Panc1 (cell line): Measurements from ENCODE around the gene SOX12. TPM values are rescaled to one million over a fixed set of nuclear protein-coding genes. Genes with fewer than 3 reads are reported as not detected.

Source experiments
- ATAC-seq: fragments of 200-7000 bp; cut with Tn5 transposase; 2 replicates; pipeline ENCODE4 v1.9.1; 2020; ENCODE audit warnings: mild to moderate bottlenecking, moderate library complexity
- Bru-seq: library from RNA; stranded (reverse); fragments of 400-500 nt; gene quantifications from one replicate; lab custom pipeline; 2021; lab: Mats Ljungman, UMichigan
- BruChase-seq, 2 experiments: library from RNA; stranded (reverse); fragments of 400-500 nt; gene quantifications; one replicate each; lab custom pipeline; 2021; lab: Mats Ljungman, UMichigan
- BruUV-seq: library from RNA; stranded (reverse); fragments of 400-500 nt; replicated peaks from 2 replicates; lab custom pipeline; 2021; lab: Mats Ljungman, UMichigan
- CTCF ChIA-PET: fragments of 300-600 bp; sonication (Branson Sonifier 250); formaldehyde crosslinking; loops from one replicate; lab custom pipeline; 2022; ENCODE audit warnings: antibody characterized with exemption; lab: Charles Lee
- POLR2A ChIA-PET: fragments of 300-600 bp; sonication (Branson Sonifier 250); formaldehyde crosslinking; loops from one replicate; lab custom pipeline; 2022; ENCODE audit warnings: antibody characterized with exemption; lab: Charles Lee
- DNase-seq: peaks from one replicate; pipeline ENCODE4 v3.0.0-alpha.2; 2010; ENCODE audit warnings: low read depth, low spot score
- H3K27ac ChIP-seq: 2 replicates; pipeline ENCODE4 v1.5.1; 2011; ENCODE audit warnings: mild to moderate bottlenecking, low read length, inconsistent platforms
- H3K27me3 ChIP-seq: fragments of 200-500 bp; sonication (Bioruptor generic); 2 replicates; pipeline ENCODE4 v1.6.0; 2014; ENCODE audit warnings: low read length, inconsistent platforms; ENCODE audit not compliant: control insufficient read depth, insufficient read depth
- H3K36me3 ChIP-seq: fragments of 200-500 bp; sonication (Bioruptor generic); 2 replicates; pipeline ENCODE4 v1.5.1; 2014; ENCODE audit warnings: inconsistent platforms, mild to moderate bottlenecking, low read length, moderate library complexity; ENCODE audit not compliant: control insufficient read depth, insufficient read depth
- H3K4me1 ChIP-seq: 2 replicates; pipeline ENCODE4 v1.5.1; 2011; ENCODE audit warnings: inconsistent platforms, mild to moderate bottlenecking, low read length, moderate library complexity; ENCODE audit not compliant: control insufficient read depth, insufficient read depth
- H3K4me3 ChIP-seq, 2 experiments: 2 replicates each; pipeline ENCODE4 v1.5.1; 2011 to 2012; ENCODE audit warnings: low read depth in 2 of 2, low read length in 2 of 2, mild to moderate bottlenecking in 2 of 2, inconsistent platforms in 1 of 2, moderate library complexity in 1 of 2
- H3K9me3 ChIP-seq: fragments of 200-500 bp; sonication (Bioruptor generic); 2 replicates; pipeline ENCODE4 v1.5.1; 2014; ENCODE audit warnings: low read depth, mild to moderate bottlenecking, inconsistent platforms, low read length, moderate library complexity; ENCODE audit not compliant: control insufficient read depth, insufficient read depth
- POLR2AphosphoS5 ChIP-seq: IDR thresholded peaks from 2 replicates; pipeline ENCODE4 v1.6.1; 2012; ENCODE audit warnings: mild to moderate bottlenecking, low read depth, low read length, moderate library complexity
- SIN3A ChIP-seq: IDR thresholded peaks from 2 replicates; pipeline ENCODE4 v1.6.1; 2012; ENCODE audit warnings: low read depth, mild to moderate bottlenecking, low read length, moderate library complexity, borderline replicate concordance; ENCODE audit not compliant: insufficient read depth
- TCF7L2 ChIP-seq: IDR thresholded peaks from 2 replicates; pipeline ENCODE4 v1.6.1; 2011; ENCODE audit warnings: mild to moderate bottlenecking, low read depth, low read length, inconsistent platforms
- in situ Hi-C: cut with HindIII; loops from 2 replicates; pipeline ENCODE4 v1.10.0; 2016; ENCODE audit warnings: low sequenced_read_pairs, low pct_unique_long_range_greater_than_20kb
- intact Hi-C: fragments of 100-400 bp; cut with micrococcal nuclease; formaldehyde crosslinking; loops from one replicate; pipeline ENCODE4 v1.10.0; 2022; ENCODE audit not compliant: unreplicated experiment
- long read RNA-seq: library from polyadenylated mRNA; unstranded; transcript quantifications from one replicate; pipeline ENCODE4 v2.0.0, GENCODE V29; 2021; ENCODE audit not compliant: unreplicated experiment
- polyA plus RNA-seq: library from polyadenylated mRNA; unstranded; fragments of >200 nt; gene quantifications from one replicate; pipeline ENCODE4 v1.2.1, GENCODE V29; 2012; ENCODE audit warnings: missing spikeins; ENCODE audit not compliant: insufficient read length
- total RNA-seq: library from RNA; stranded (reverse); gene quantifications from one replicate; pipeline ENCODE4 v1.2.1, GENCODE V29; 2021; ENCODE audit not compliant: unreplicated experiment
- TF ChIP-seq, protein P1 (sequence below), 2 experiments: IDR thresholded peaks; 2 replicates each; pipeline ENCODE4 v1.6.1; 2011 to 2012; ENCODE audit warnings: low read depth in 2 of 2, control low read depth in 1 of 2, low read length in 1 of 2, mild to moderate bottlenecking in 1 of 2, moderate library complexity in 1 of 2; ENCODE audit not compliant: insufficient read depth in 1 of 2
- TF ChIP-seq, protein P2 (sequence below): fragments of 450-650 bp; IDR thresholded peaks from 2 replicates; pipeline ENCODE4 v1.5.1; 2017; ENCODE audit warnings: mild to moderate bottlenecking

Gene SOX12
- total RNA-seq (48.6 TPM), Bru-seq, nascent RNA (percentile 75 among the genes with signal in this experiment), BruChase-seq, experiment 1, labeled RNA remaining after a 2-hour chase (percentile 91 among the genes with signal in this experiment), BruChase-seq, experiment 2, labeled RNA remaining after a 6-hour chase (percentile 91 among the genes with signal in this experiment)
- polyA plus RNA-seq: 52.3 TPM
- long read RNA-seq, full-length matches to known transcripts: 26 of 26 reads
- long read RNA-seq, partial matches to known transcripts: 0 of 26 reads
- long read RNA-seq, other reads (novel, unspliced or antisense): 0 of 26 reads

DNA sequence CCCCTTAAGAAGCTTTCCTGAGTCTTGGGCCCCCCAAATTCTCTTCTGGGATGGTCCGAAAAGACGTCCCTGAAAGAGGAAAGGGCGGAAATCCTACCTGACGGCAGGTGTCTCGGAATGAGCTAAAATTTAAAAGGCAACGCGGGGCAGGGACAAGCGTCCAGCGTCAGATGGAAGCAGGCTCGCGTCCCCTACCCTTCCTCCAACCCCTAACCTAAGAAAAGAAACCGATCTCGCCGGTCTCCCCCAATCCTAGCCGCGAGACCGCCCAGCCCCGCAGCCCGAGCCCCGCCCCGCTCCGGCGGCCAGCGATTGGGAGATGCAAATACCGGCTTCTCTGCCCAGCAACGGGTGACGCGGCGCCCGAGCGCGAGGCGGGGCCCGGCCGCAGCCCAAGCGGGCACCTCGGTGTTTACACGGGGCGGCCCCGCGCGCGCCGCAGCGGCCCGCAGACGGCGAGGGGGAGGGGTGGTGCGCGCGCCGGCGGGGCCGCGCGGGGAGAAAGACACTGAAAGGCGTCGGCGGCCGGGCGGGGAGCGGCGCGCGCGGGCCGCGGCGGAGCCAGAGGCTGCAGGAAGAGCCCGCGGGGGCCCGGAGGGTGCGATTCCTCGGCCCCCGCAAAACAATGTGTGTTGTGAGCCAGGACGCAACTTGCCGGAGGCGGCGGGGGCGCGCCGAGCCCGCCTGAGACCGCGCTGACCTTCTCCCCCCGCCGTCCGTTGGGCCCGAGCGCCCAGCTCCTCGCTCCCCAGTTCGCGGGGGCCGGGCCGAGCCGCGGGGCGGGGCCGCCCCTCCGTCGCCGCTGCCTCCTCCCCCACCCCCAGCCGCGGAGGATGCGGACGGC is at the start of gene SOX12:
Gene SOX12 (plus strand): TSS at position 508 of the 844 bp plus-strand sequence. CDS start 373 bp downstream, outside the sequence.
- Histone ChIP-seq H3K36me3 (no peaks in the 10 kb centered on the region; the same call in 1 of the 2 replicates), H3K4me3 (peak within 1 kb of the TSS; percentile 74 to 97), H3K27ac (peak within 1 kb of the TSS; percentile 97), H3K4me1 (peaks cover 25% of the 10 kb centered on the region), H3K9me3 (no peaks in the 10 kb centered on the region), H3K27me3 (no peaks in the 10 kb centered on the region)
- CTCF ChIA-PET: interaction anchor here (0.6 kb wide), 1 partner anchor 55 kb away, joined by 3 read pairs; the partner anchor contains the start of gene TRIB3
- POLR2A ChIA-PET: interaction anchor here (0.6 kb wide), 1 partner anchor 13 kb away, joined by 3 read pairs; no protein-coding TSS in a partner anchor
- peak; percentile 55; the same call in 1 of the 2 replicates for TF ChIP-seq POLR2AphosphoS5
- peak; percentile 56; the same call in 1 of the 2 replicates for TF ChIP-seq SIN3A
- TF ChIP-seq TCF7L2: no peak; the same call in 1 of the 2 replicates
- peak; percentile 79 for ATAC-seq
- intact Hi-C loops: no loop called here
- in situ Hi-C loops: no loop called here
- BruUV-seq: no TSS peak
- no peak for DNase-seq

DNA sequence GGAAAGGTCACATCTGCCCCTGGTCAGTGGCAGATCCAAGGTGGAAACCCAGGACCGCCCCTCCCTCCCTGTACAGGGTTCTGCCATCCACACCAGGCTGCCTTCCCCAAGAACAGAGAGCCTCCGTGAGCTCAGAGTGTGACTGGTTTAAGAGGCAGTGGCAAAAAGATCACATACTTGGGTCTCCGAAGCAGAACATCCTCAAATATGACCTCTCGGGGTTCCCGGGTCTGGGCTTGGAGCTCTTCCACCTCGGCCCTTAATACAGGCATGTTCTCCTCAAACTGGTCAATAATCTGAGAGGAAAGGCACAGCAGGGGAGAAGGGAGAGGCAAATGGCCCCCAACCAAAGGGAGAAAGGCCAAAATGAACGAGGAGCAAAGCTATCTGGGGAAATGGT is 49.6 kb upstream of the SOX12 start:
- in situ Hi-C loops: no loop called here
- no peak overlapping the region for H3K4me3 ChIP-seq
- no TSS peak for BruUV-seq
- H3K27me3 ChIP-seq: no peaks in the 10 kb centered on the region
- no peak for TF ChIP-seq TCF7L2
- TF ChIP-seq POLR2AphosphoS5: no peak
- TF ChIP-seq, protein P1, sequence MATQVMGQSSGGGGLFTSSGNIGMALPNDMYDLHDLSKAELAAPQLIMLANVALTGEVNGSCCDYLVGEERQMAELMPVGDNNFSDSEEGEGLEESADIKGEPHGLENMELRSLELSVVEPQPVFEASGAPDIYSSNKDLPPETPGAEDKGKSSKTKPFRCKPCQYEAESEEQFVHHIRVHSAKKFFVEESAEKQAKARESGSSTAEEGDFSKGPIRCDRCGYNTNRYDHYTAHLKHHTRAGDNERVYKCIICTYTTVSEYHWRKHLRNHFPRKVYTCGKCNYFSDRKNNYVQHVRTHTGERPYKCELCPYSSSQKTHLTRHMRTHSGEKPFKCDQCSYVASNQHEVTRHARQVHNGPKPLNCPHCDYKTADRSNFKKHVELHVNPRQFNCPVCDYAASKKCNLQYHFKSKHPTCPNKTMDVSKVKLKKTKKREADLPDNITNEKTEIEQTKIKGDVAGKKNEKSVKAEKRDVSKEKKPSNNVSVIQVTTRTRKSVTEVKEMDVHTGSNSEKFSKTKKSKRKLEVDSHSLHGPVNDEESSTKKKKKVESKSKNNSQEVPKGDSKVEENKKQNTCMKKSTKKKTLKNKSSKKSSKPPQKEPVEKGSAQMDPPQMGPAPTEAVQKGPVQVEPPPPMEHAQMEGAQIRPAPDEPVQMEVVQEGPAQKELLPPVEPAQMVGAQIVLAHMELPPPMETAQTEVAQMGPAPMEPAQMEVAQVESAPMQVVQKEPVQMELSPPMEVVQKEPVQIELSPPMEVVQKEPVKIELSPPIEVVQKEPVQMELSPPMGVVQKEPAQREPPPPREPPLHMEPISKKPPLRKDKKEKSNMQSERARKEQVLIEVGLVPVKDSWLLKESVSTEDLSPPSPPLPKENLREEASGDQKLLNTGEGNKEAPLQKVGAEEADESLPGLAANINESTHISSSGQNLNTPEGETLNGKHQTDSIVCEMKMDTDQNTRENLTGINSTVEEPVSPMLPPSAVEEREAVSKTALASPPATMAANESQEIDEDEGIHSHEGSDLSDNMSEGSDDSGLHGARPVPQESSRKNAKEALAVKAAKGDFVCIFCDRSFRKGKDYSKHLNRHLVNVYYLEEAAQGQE (IDR thresholded peaks at IDR 0.05; ENCODE audit: insufficient read depth in 1 of 2, low read depth in 2 of 2, low read length in 1 of 2): no peak
- TF ChIP-seq SIN3A: no peak
- TF ChIP-seq, protein P2, sequence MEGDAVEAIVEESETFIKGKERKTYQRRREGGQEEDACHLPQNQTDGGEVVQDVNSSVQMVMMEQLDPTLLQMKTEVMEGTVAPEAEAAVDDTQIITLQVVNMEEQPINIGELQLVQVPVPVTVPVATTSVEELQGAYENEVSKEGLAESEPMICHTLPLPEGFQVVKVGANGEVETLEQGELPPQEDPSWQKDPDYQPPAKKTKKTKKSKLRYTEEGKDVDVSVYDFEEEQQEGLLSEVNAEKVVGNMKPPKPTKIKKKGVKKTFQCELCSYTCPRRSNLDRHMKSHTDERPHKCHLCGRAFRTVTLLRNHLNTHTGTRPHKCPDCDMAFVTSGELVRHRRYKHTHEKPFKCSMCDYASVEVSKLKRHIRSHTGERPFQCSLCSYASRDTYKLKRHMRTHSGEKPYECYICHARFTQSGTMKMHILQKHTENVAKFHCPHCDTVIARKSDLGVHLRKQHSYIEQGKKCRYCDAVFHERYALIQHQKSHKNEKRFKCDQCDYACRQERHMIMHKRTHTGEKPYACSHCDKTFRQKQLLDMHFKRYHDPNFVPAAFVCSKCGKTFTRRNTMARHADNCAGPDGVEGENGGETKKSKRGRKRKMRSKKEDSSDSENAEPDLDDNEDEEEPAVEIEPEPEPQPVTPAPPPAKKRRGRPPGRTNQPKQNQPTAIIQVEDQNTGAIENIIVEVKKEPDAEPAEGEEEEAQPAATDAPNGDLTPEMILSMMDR: no peak
- no peak overlapping the region for H3K27ac ChIP-seq
- ATAC-seq: no peak
- no peaks in the 10 kb centered on the region for H3K9me3 ChIP-seq
- H3K36me3 ChIP-seq: no peaks in the 10 kb centered on the region
- CTCF ChIA-PET: no interaction called here
- no peaks in the 10 kb centered on the region for H3K4me1 ChIP-seq
- intact Hi-C loops: no loop called here
- DNase-seq: no peak
- POLR2A ChIA-PET: no interaction called here
